Kidney epithelial cell (primary cell): Measurements from ENCODE around the gene MAD1L1. TPM values are rescaled to one million over a fixed set of nuclear protein-coding genes. Genes with fewer than 3 reads are reported as not detected.

Experiments
- DNase-seq: peaks from one replicate; pipeline ENCODE4 v3.0.0-alpha.2; 2010; ENCODE audit warnings: low read depth
- H3K27me3 ChIP-seq: 2 replicates; pipeline ENCODE4 v1.6.0; 2011; ENCODE audit warnings: low read length; ENCODE audit not compliant: control insufficient read depth, insufficient read depth
- H3K36me3 ChIP-seq: 2 replicates; pipeline ENCODE4 v1.5.1; 2011; ENCODE audit warnings: low read length; ENCODE audit not compliant: control insufficient read depth, insufficient read depth
- H3K4me3 ChIP-seq: 2 replicates; pipeline ENCODE4 v1.5.1; 2011; ENCODE audit warnings: low read depth, mild to moderate bottlenecking, control low read depth, low read length
- CTCF ChIP-seq: IDR thresholded peaks from 2 replicates; pipeline ENCODE4 v1.5.1; 2011; ENCODE audit warnings: mild to moderate bottlenecking, moderate library complexity, low read length, control low read depth, inconsistent platforms; ENCODE audit not compliant: insufficient read depth, poor library complexity, severe bottlenecking
- total RNA-seq: library from RNA; depleted of rRNA; stranded (reverse); fragments of >200 nt; gene quantifications from 2 replicates; pipeline ENCODE4 v1.2.3, GENCODE V29; 2015

Gene MAD1L1
- total RNA-seq, 1 donor from 2014 or later = 61.2 TPM

- DNase-seq = no peak
- TF ChIP-seq CTCF = no peak
- H3K36me3 ChIP-seq = peaks cover 4% of the 10 kb centered on the region
- H3K27me3 ChIP-seq = no peaks in the 10 kb centered on the region
- H3K4me3 ChIP-seq = no peak overlapping the region
Observed at GRCh38 chr7:2220506-2220905, 12.2 kb downstream of the MAD1L1 start.

- Histone ChIP-seq H3K27me3 (no peaks in the 10 kb centered on the region), H3K36me3 (peaks cover 4% of the 10 kb centered on the region), H3K4me3 (no peak overlapping the region)
- TF ChIP-seq CTCF = no peak
- DNase-seq = no peak
Observed at GRCh38 chr7:2220030-2220429, 12.7 kb downstream of the MAD1L1 start.

- H3K4me3 ChIP-seq = no peak overlapping the region
- DNase-seq = no peak
- TF ChIP-seq CTCF = no peak
- H3K36me3 ChIP-seq = peaks cover 4% of the 10 kb centered on the region
- H3K27me3 ChIP-seq = no peaks in the 10 kb centered on the region
Observed at GRCh38 chr7:2219606-2220005, 13.1 kb downstream of the MAD1L1 start.

- peaks cover 4% of the 10 kb centered on the region for H3K36me3 ChIP-seq
- no peak for DNase-seq
- TF ChIP-seq CTCF = no peak
- H3K27me3 ChIP-seq = no peaks in the 10 kb centered on the region
- no peak overlapping the region for H3K4me3 ChIP-seq
Observed at GRCh38 chr7:2219136-2219535, 13.6 kb downstream of the MAD1L1 start.

GRCh38 chr7:2218444-2218785 lies 14.3 kb downstream of the MAD1L1 start:
- H3K36me3 ChIP-seq = peaks cover 5% of the 10 kb centered on the region
- H3K4me3 ChIP-seq = no peak overlapping the region
- no peaks in the 10 kb centered on the region for H3K27me3 ChIP-seq
- no peak for DNase-seq
- TF ChIP-seq CTCF = no peak

GRCh38 chr7:2217716-2218443 lies 14.9 kb downstream of the MAD1L1 start:
- DNase-seq = no peak
- Histone ChIP-seq H3K36me3 (peaks cover 5% of the 10 kb centered on the region), H3K4me3 (no peak overlapping the region), H3K27me3 (no peaks in the 10 kb centered on the region)
- TF ChIP-seq CTCF = no peak
